Activated effector memory CD4-positive, alpha-beta T cell treated with Interleukin-2 at 50 U/mL for 16 hours (primary cell): ENCODE measurements around the gene SH2D1B.
"Not testable (repeated sequence)": the region's sequence is repeated elsewhere in the genome, so short reads cannot be mapped to it uniquely, and the experiment has no call there.

Experiments used
- DNase-seq: peaks from one replicate; pipeline ENCODE4 v3.0.0-alpha.2; 2020

The SH2D1B gene

GRCh38 chr1:162359523-162360236 is 52.3 kb downstream of the SH2D1B start:
- DNase-seq = no peak

GRCh38 chr1:162358928-162359327 is 53.0 kb downstream of the SH2D1B start:
- no peak for DNase-seq

GRCh38 chr1:162357681-162358266 is 54.2 kb downstream of the SH2D1B start:
- no peak for DNase-seq

- DNase-seq = no peak
These were observed 58.2 kb downstream of the SH2D1B start for GRCh38 chr1:162353702-162354101.

DNA sequence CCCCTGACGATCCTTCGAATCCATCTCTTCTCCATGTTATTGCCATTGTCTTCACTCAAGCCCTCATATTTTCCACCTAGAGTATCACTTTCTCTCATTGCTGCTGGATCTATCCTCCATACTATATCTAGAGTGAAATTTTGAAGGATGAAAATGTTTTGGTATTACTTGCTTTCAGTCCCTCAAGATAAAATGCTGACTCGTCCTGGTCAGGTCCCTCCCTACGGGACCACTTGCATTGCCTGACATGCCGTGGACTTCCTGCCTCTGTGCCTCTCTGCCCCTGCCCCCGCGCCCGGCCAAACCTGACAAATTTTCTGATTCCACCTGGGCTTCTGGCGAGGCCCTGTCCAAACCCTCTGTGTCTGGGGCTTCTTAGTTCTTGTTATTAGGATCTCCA is 58.9 kb downstream of the SH2D1B start:
- DNase-seq = no peak

DNA sequence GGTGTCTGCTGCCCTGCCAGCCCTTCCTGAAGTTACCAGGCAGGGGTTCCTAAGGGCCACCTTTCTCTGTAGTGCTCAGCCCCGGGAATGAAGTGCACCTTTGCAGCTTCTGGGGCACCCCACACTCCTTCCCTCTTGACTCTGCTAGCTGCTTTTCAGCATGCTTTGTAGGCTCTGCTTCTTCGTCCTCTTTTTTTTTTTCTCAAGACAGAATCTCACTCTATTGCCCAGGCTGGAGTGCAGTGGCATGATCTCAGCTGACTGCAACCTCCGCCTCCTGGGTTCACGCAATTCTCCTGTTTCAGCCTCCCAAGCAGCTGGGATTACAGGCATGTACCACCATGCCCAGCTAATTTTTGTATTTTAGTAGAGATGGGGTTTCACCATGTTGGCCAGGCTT is 60.1 kb downstream of the SH2D1B start:
- DNase-seq = not testable (repeated sequence)

DNA sequence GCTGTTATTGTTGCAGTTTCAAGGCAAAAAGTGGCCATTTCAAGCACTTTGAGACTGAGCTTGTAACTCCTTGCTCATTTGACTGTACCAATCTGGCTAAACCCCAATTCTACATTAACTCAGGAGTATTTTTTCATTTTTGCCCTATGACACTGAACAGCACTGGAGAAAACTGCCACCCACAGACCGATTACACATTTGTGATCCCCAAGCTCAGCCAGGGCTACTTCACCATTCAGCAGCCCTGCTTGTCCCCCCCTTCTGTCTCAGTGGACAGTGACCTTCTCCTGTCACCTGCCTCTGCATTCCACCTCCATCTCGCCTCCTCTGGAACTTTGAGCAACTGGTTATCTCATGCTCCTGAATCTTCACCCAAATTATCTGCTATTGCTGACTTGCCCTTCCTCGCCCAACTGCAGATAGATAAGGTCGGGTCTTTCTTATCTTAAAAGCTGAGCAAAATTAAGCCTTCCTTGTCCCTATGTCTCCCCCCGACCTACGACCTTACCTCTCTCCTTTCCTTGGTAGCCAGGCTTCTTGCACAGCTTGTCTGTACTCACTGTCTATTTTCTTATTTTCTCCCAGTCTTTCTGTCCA is 60.6 kb downstream of the SH2D1B start:
- no peak for DNase-seq

DNA sequence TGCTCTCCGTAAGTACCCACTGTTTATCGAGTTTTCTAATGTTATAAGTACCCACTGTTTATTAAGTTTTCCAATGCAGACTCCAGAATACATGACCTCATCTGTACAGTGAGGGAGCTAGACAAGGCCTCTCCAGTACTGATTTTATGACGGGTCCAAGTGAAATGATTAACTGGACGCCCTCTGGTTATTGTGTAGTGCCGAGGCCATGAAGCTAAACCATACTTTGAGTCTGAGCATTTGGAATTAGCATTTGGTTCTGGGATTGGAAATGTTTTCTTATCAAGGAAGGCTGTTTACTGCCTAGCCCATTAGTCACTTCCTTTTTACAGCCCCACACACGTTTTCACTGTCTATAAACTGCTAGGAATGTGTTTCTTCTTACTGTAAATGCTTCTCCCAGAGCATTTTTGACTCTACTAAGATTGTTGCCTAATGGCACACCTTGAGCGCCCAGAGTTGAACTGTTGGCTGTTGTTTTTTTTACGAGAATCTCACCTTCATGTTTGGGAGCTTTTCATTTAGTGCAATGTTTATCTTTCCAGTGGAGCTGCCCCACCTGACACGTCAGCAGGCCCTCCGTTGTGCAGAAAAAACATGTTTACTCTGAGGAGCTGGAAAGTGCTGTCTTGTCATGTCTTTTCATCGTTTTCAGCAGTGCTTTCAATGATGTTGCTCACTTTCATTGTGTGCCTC is 62.2 kb downstream of the SH2D1B start:
- DNase-seq = no peak

DNA sequence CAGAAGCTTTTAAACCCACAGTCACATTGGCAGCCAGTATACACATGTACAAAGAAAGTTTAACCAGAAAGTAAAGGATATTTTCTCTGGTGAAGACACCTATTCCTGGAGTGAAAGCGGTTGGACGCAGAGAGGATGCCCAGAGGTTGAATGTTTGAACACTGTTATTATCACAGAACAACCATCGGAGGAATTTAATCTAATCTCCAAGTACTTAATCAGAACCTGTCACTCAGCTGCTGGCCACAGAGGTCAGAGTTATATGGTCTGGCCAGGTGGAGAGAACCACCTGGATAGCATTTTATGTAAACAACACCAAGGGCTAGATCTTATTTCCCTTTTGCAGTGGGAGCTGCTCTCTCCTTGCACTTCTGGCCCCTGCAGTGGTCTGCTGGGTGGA is 64.7 kb downstream of the SH2D1B start:
- no peak for DNase-seq
